Mucosa of rectum (tissue), 2 donors: ENCODE data around the gene MIA3.

Experiments used
- H3K27ac ChIP-seq, 2 donors: one replicate each; pipeline ENCODE4 v1.7.0; 2013; ENCODE audit warnings: inconsistent platforms in 2 of 2, low read depth in 2 of 2, low read length in 2 of 2
- H3K27me3 ChIP-seq, 2 donors: one replicate each; pipeline ENCODE4 v1.7.0; 2013; ENCODE audit warnings: low read length in 2 of 2; ENCODE audit not compliant: control insufficient read depth in 2 of 2, insufficient read depth in 2 of 2
- H3K36me3 ChIP-seq, 2 donors: one replicate each; pipeline ENCODE4 v1.7.0; 2013; ENCODE audit warnings: low read length in 2 of 2; ENCODE audit not compliant: control insufficient read depth in 2 of 2, insufficient read depth in 2 of 2
- H3K4me1 ChIP-seq, 2 donors: one replicate each; pipeline ENCODE4 v1.7.0; 2013; ENCODE audit warnings: low read length in 2 of 2, mild to moderate bottlenecking in 1 of 2; ENCODE audit not compliant: control insufficient read depth in 2 of 2, insufficient read depth in 2 of 2
- H3K4me3 ChIP-seq, 2 donors: one replicate each; pipeline ENCODE4 v1.7.0; 2013; ENCODE audit warnings: low read length in 2 of 2
- H3K9ac ChIP-seq, 2 donors: one replicate each; pipeline ENCODE4 v1.7.0; 2013; ENCODE audit warnings: low read length in 2 of 2, low read depth in 1 of 2, mild to moderate bottlenecking in 1 of 2
- H3K9me3 ChIP-seq, 2 donors: one replicate each; pipeline ENCODE4 v1.7.0; 2013; ENCODE audit warnings: low read length in 2 of 2; ENCODE audit not compliant: control insufficient read depth in 2 of 2
- donor health status: healthy.
- donor health status: Normal muscosa, but diverticular disease.

MIA3 gene

DNA sequence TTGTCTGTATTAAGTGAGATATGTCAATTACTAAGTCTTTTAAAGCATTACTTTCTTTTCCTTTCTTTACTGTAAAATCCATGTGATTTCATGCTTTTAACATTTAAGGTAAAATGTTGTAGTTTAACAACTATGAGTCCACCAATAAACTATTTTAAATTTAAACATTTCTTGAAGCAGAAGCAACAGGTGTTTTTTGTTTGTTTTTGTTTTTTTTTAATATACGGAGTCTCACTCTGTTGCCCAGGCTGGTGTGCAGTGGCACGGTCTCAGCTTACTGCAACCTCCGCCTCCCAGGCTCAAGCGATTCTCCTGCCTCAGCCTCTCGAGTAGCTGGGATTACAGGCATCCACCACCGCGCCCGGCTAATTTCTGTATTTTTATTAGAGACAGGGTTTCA, 78.8 kb downstream of the MIA3 start:
- Histone ChIP-seq H3K9ac (no peak overlapping the region), H3K36me3 (peaks cover 0 to 3% of the 10 kb centered on the region in 2 donors), H3K4me3 (no peak overlapping the region), H3K4me1 (no peaks in the 10 kb centered on the region), H3K27me3 (no peaks in the 10 kb centered on the region), H3K27ac (no peak overlapping the region), H3K9me3 (no peaks in the 10 kb centered on the region)

GRCh38 chr1:222697203-222697602, 79.3 kb downstream of the MIA3 start:
- Histone ChIP-seq H3K4me3 (no peak overlapping the region), H3K27ac (no peak overlapping the region), H3K27me3 (no peaks in the 10 kb centered on the region), H3K9ac (no peak overlapping the region), H3K9me3 (no peaks in the 10 kb centered on the region), H3K4me1 (no peaks in the 10 kb centered on the region), H3K36me3 (peaks cover 0 to 5% of the 10 kb centered on the region in 2 donors)

GRCh38 chr1:222697826-222698225, 79.9 kb downstream of the MIA3 start:
- Histone ChIP-seq H3K4me1 (no peaks in the 10 kb centered on the region), H3K4me3 (no peak overlapping the region), H3K36me3 (peaks cover 0 to 11% of the 10 kb centered on the region in 2 donors), H3K27me3 (no peaks in the 10 kb centered on the region), H3K9ac (no peak overlapping the region), H3K27ac (no peak overlapping the region), H3K9me3 (no peaks in the 10 kb centered on the region)

- peaks cover 0 to 11% of the 10 kb centered on the region in 2 donors for H3K36me3 ChIP-seq
- no peaks in the 10 kb centered on the region for H3K27me3 ChIP-seq
- H3K4me3 ChIP-seq, result no peak overlapping the region
- H3K4me1 ChIP-seq, result no peaks in the 10 kb centered on the region
- H3K9ac ChIP-seq, result no peak overlapping the region
- no peaks in the 10 kb centered on the region for H3K9me3 ChIP-seq
- no peak overlapping the region for H3K27ac ChIP-seq
These were observed 84.3 kb downstream of the MIA3 start for GRCh38 chr1:222702210-222702609.

DNA sequence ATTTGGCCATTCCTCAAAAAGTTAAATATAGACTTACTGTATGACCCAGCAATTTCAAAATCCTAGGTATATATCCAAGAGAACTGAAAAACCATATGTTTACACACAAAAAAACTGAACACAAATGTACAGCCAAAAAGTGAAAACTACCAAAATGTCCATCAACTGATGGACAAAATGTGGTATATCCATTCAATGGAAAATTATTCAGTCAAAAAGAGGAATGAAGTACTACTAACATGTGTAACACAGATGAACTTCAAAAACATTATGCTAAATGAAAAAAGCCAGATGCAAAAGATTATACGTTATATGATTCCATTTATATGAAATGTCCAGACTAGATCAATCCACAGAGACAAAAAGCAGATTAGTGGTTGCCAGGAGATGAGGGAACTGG, 86.4 kb downstream of the MIA3 start:
- no peak overlapping the region for H3K9ac ChIP-seq
- H3K36me3 ChIP-seq, result peaks cover 0 to 11% of the 10 kb centered on the region in 2 donors
- no peaks in the 10 kb centered on the region for H3K4me1 ChIP-seq
- no peaks in the 10 kb centered on the region for H3K9me3 ChIP-seq
- no peak overlapping the region for H3K4me3 ChIP-seq
- H3K27me3 ChIP-seq, result no peaks in the 10 kb centered on the region
- no peak overlapping the region for H3K27ac ChIP-seq

DNA sequence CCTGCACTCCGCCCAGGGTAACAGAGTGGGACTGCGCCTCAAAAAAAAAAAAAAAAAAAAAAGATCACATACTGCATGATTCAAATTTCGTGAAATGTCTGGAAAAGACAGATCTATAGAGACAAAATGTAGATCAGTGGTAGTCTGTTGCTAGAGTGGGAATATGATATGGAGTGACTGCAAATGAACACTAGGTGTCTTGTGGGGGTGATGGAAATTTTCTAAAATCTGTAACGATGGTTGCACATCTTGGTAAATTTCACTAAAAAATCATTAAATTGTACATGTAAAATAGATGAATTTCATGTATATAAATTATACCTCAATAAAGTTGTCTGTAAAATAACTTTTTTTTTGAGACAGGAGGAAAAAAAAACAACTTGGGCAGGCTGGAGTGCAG, 88.9 kb downstream of the MIA3 start:
- H3K4me1 ChIP-seq, result peaks cover 4 to 6% of the 10 kb centered on the region in 2 donors
- H3K9me3 ChIP-seq, result no peaks in the 10 kb centered on the region
- no peak overlapping the region for H3K9ac ChIP-seq
- H3K36me3 ChIP-seq, result peaks cover 0 to 7% of the 10 kb centered on the region in 2 donors
- H3K27ac ChIP-seq, result no peak overlapping the region
- no peaks in the 10 kb centered on the region for H3K27me3 ChIP-seq
- no peak overlapping the region for H3K4me3 ChIP-seq

DNA sequence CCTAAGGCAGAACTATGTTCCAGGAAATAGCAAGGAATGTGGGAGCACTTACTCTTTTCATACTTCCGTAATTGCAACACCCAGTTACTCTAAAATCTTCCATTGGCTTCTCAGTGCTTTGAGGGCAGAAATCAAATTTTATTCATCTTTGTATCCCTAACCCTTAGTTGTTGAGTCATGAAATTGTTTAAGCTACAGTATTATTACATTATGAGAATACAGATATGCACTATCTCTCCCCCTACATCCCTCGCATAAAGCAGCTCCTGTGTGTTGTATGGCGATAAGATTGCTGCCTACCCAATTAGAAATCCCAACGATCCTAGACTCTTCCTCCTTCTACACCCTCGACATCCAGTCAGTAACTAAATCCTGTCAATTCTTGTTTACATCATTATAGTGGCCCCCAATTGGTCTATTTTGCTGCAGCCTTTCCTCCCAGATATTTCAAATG, 91.8 kb downstream of the MIA3 start:
- peaks cover 6 to 8% of the 10 kb centered on the region in 2 donors for H3K4me1 ChIP-seq
- no peak overlapping the region for H3K9ac ChIP-seq
- H3K9me3 ChIP-seq, result no peaks in the 10 kb centered on the region
- H3K27ac ChIP-seq, result no peak overlapping the region
- no peaks in the 10 kb centered on the region for H3K27me3 ChIP-seq
- H3K36me3 ChIP-seq, result no peaks in the 10 kb centered on the region
- H3K4me3 ChIP-seq, result no peak overlapping the region

GRCh38 chr1:222711319-222712252, 93.7 kb downstream of the MIA3 start:
- H3K9ac ChIP-seq, result peak overlapping the region; percentile 79 to 82
- peak overlapping the region; percentile 98 for H3K27ac ChIP-seq

DNA sequence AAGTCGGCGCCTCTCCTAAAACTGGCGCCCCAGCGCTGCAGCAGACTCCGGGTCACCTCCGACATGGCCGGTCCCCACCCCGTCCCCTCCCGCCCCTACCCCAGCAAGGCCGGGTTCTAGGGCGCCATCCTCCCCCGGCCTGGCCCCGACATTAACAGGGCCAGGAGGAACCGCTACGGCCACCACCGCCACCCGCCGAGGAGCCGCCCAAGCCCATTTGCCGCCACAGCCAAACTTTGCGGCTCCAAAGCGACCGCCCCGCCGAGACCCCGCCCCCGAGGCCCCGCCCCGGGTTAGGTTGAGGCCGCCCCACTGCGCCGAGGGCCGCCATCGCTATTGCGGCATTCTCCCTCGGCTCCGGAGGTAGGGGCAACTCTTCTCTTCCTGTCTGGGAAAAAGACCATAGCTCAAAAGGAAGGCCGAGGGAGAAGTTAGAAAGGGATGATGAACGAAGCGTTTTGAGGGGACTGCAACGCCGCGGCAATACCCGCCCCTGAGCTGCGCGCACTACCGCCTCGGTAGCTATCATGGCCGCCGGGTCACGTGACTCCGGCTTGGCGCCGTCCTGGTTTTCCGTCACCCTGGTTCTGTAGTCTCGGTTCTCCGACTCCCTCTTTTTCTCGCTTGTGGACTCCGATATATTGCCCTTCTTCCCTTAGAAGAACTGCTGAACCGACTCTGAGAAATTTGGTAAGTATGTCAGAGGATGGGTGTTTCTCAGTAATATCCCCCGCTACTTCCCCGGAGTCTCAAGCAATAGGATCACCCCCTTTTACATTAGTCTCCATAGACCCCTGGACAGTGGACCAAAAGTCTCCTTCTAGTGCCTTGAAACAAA, 94.6 kb downstream of the MIA3 start, which contains the start of the genes AIDA and BROX:
TSS of gene AIDA (minus strand) at position 239 of the 838 bp plus-strand sequence. CDS start at position 65, 174 bp downstream.
TSS of gene BROX (plus strand) at position 312 of the 838 bp plus-strand sequence. CDS start 3,136 bp downstream, outside the sequence.
- Histone ChIP-seq H3K27me3 (no peaks in the 10 kb centered on the region), H3K4me3 (peak within 1 kb of the TSS; percentile 98 to 99), H3K4me1 (peaks cover 6 to 8% of the 10 kb centered on the region in 2 donors), H3K36me3 (peaks cover 0 to 13% of the 10 kb centered on the region in 2 donors), H3K9me3 (no peaks in the 10 kb centered on the region), H3K27ac (peak within 1 kb of the TSS; percentile 98), H3K9ac (peak within 1 kb of the TSS; percentile 94 to 97)

More at GRCh38 chr1:222711319-222712252, 93.7 kb downstream of the MIA3 start:
- Histone ChIP-seq H3K9me3 (no peaks in the 10 kb centered on the region), H3K4me3 (peak overlapping the region; percentile 98 to 99), H3K27me3 (no peaks in the 10 kb centered on the region), H3K36me3 (peaks cover 0 to 5% of the 10 kb centered on the region in 2 donors), H3K4me1 (peaks cover 6 to 8% of the 10 kb centered on the region in 2 donors)
